ENCODE results near the gene TERT. TPM values are rescaled to one million over a fixed set of nuclear protein-coding genes. Genes with fewer than 3 reads are reported as not detected.

Gene TERT
- polyA plus RNA-seq, 1 donor from 2014 or later: not detected

- no peak for TF ChIP-seq RAD21 (conservative IDR thresholded peaks at IDR 0.05)
These were observed 29.1 kb downstream of the TERT start (continued) for GRCh38 chr5:1265461-1266455.

GRCh38 chr5:1265026-1265425 lies 29.8 kb downstream of the TERT start:
- TF ChIP-seq RAD21 (conservative IDR thresholded peaks at IDR 0.05) (no peak), EP300 (conservative IDR thresholded peaks at IDR 0.05; ENCODE audit: poor library complexity, severe bottlenecking) (no peak), REST (IDR thresholded peaks at IDR 0.05; ENCODE audit: borderline replicate concordance) (no peak), EZH2 (IDR thresholded peaks at IDR 0.05; ENCODE audit: borderline replicate concordance, insufficient read depth, low read length, poor library complexity, severe bottlenecking) (no peak), POLR2AphosphoS5 (IDR thresholded peaks at IDR 0.05) (no peak), MXI1 (conservative IDR thresholded peaks at IDR 0.05; ENCODE audit: poor library complexity, severe bottlenecking) (no peak), CTCF (IDR thresholded peaks at IDR 0.05; ENCODE audit: poor library complexity, severe bottlenecking) (no peak), TAF1 (IDR thresholded peaks at IDR 0.05; ENCODE audit: low read depth) (no peak), SMC3 (conservative IDR thresholded peaks at IDR 0.05; ENCODE audit: poor library complexity) (no peak)
- Histone ChIP-seq H3K36me3 (ENCODE audit: insufficient read depth, low read length) (no peaks in the 10 kb centered on the region), H3K4me2 (ENCODE audit: low read length) (no peak overlapping the region), H3K4me3 (ENCODE audit: low read length) (no peak overlapping the region), H3F3A (ENCODE audit: insufficient read depth, low read length, poor library complexity, severe bottlenecking) (no peaks in the 10 kb centered on the region), H3K79me2 (replicated peaks; ENCODE audit: insufficient read depth, low read length) (no peaks in the 10 kb centered on the region), H3K9ac (ENCODE audit: low read length) (no peak overlapping the region), H4K20me1 (ENCODE audit: insufficient read depth) (no peaks in the 10 kb centered on the region), H3K27me3 (ENCODE audit: insufficient read depth, low read depth, low read length) (no peaks in the 10 kb centered on the region), H3K9me2 (ENCODE audit: insufficient read depth, low read length) (no peaks in the 10 kb centered on the region), H2AFZ (ENCODE audit: low read depth, low read length) (no peak overlapping the region), H3K27ac (ENCODE audit: low read length) (no peak overlapping the region), H3K9me3 (ENCODE audit: low read length) (peaks cover 8% of the 10 kb centered on the region)

GRCh38 chr5:1264211-1264610 lies 30.7 kb downstream of the TERT start:
- H3K9ac ChIP-seq (ENCODE audit: low read length): no peak overlapping the region

More at GRCh38 chr5:1264211-1264610, 30.7 kb downstream of the TERT start:
- no peak overlapping the region for H3K4me3 ChIP-seq (ENCODE audit: low read length)
- H3F3A ChIP-seq (ENCODE audit: insufficient read depth, low read length, poor library complexity, severe bottlenecking): no peaks in the 10 kb centered on the region
- no peaks in the 10 kb centered on the region for H3K79me2 ChIP-seq (replicated peaks; ENCODE audit: insufficient read depth, low read length)
- H3K36me3 ChIP-seq (ENCODE audit: insufficient read depth, low read length): no peaks in the 10 kb centered on the region
- H3K27ac ChIP-seq (ENCODE audit: low read length): no peak overlapping the region
- H3K9me2 ChIP-seq (ENCODE audit: insufficient read depth, low read length): no peaks in the 10 kb centered on the region
- H2AFZ ChIP-seq (ENCODE audit: low read depth, low read length): no peak overlapping the region
- H3K27me3 ChIP-seq (ENCODE audit: insufficient read depth, low read depth, low read length): no peaks in the 10 kb centered on the region
- no peak for TF ChIP-seq RAD21 (conservative IDR thresholded peaks at IDR 0.05)
- no peak for TF ChIP-seq MXI1 (conservative IDR thresholded peaks at IDR 0.05; ENCODE audit: poor library complexity, severe bottlenecking)
- TF ChIP-seq EZH2 (IDR thresholded peaks at IDR 0.05; ENCODE audit: borderline replicate concordance, insufficient read depth, low read length, poor library complexity, severe bottlenecking): no peak
- TF ChIP-seq SMC3 (conservative IDR thresholded peaks at IDR 0.05; ENCODE audit: poor library complexity): no peak
- no peak for TF ChIP-seq POLR2AphosphoS5 (IDR thresholded peaks at IDR 0.05)
- TF ChIP-seq TAF1 (IDR thresholded peaks at IDR 0.05; ENCODE audit: low read depth): no peak
- no peak for TF ChIP-seq EP300 (conservative IDR thresholded peaks at IDR 0.05; ENCODE audit: poor library complexity, severe bottlenecking)
- TF ChIP-seq REST (IDR thresholded peaks at IDR 0.05; ENCODE audit: borderline replicate concordance): no peak
- no peak for TF ChIP-seq CTCF (IDR thresholded peaks at IDR 0.05; ENCODE audit: poor library complexity, severe bottlenecking)
- H4K20me1 ChIP-seq (ENCODE audit: insufficient read depth): no peaks in the 10 kb centered on the region
- peaks cover 8% of the 10 kb centered on the region for H3K9me3 ChIP-seq (ENCODE audit: low read length)
- H3K4me2 ChIP-seq (ENCODE audit: low read length): no peak overlapping the region

All from neural cell (in vitro differentiated cells).